Activated CD8-positive, alpha-beta memory T cell treated with anti-CD3 and anti-CD28 coated beads, Interleukin-2, amount 50 U/mL, for 24 hours (primary cell): ENCODE data around the gene TJAP1.
"Not testable (repeated sequence)": the region's sequence is repeated elsewhere in the genome, so short reads cannot be mapped to it uniquely, and the experiment has no call there.

ENCODE experiments used
- DNase-seq: peaks from one replicate; pipeline ENCODE4 v3.0.0-alpha.2; 2020; ENCODE audit errors: extremely low read depth

TJAP1 gene

DNA sequence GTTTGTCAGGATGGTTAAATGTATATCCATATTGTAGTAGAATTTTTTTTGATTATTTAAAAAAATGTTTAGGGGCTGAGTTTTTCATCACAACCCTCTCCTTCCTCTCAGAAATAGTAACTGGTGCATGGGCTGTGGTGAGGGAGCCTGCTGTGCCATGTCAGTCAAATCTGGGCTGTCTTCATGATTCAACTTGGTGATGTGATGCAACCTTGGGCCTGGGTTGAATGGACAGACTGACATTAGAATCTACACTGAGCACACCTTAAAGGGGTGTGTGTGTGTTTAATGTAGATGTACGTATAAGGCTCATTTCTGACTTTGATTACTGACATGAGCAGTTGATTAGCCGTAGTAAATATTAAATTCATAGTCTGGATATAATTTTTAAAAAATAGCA is 3.7 kb downstream of the TJAP1 start:
- DNase-seq, result no peak

DNA sequence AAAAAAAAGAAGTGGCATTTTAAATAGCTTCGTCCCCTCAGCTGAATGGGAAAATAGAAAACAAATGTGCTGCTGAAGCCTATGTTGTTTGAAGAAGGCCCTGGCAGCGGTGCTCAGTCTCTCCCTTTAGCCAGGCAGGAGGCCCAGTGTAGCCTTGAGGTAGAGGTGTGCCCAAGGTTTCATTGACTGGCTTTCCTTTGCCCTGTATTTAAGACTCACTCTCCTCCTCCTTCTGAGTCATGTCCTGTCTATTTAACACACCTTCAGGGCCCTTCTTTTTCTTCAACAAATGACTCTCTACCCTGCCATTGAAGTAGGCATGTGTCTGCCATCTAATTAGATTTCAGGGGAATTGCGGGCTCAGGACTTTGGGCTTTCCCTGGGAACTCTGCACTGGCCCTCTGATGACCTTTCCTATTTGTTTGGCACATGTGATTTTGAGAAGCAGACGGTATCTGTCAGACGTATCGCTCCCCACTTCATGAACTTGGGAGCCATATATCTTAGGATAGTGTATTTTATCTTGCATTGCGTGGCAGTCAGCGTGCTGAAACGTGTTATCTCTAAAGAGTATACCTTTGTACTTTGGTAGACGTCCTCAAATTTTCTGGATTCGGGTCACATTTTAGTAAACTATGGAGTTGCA is 4.3 kb downstream of the TJAP1 start:
- no peak for DNase-seq

DNA sequence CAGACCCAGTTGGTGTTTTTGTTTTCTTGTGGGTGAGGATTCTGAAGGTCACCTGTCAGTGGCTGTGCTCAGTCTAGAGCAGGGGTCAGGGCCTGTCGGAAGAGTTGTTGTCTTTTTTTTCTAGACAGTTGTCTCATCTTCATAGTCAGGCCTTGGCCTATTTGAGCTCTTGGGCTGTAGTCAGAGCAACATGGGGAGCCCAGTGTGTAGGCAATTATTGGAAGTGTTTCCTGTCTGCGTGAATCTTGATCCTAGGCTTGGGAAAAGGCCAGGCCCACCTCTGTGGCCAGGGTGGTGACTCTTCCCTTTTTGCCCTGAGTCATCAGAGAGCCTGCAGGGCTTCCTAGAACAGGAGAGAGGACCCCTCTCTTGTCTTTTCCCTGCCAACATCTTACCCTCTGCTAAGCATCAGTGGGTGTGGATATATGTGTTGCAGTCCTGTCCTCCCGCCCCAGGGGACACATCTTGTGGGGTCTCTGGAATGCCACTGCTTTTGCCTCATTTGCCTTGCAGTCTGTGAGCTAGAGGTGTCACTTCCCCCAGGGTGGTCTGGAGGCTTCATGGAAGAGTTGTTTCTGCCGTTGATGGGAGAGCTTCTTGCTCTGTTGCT is 11.4 kb downstream of the TJAP1 start:
- no peak for DNase-seq

DNA sequence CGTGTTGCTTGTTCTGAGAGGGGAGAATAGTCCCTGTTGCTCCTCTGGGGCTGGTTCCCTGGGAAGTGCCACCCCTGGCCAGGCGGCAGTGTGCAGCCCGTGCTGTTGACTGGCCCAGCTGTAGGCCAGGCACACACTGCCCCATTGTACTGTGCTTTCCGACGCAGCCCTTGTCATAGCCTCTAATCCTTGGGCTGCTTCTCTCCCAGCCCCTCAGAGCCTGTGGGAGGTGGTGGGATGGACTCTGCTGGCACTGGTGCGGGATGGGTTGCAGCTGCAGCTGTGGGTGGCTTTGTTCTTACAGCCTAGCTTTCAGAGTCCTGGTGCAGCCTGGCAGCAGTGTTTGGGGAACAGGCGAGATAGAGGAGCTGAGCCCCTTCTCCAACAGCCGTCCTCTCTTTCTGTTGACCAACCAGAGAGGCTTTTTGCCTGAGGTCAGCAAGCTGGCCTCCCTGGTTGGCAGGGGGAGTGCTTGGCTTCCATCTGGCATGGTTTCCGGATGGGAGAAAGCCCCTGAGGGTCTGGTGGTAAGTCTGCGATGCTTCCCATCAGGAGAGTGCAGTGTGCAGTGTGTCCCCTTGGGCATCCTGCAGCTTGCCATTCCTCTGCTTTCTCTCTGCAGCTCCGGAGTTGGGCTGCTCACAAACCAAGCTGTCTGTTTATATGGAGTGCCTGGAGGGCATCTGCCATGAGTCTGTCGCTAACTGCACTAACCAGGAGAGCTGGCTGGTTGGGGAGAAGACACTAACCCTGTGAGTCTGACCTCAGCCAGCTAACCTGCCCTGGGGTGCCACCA is 12.1 kb downstream of the TJAP1 start:
- no peak for DNase-seq

DNA sequence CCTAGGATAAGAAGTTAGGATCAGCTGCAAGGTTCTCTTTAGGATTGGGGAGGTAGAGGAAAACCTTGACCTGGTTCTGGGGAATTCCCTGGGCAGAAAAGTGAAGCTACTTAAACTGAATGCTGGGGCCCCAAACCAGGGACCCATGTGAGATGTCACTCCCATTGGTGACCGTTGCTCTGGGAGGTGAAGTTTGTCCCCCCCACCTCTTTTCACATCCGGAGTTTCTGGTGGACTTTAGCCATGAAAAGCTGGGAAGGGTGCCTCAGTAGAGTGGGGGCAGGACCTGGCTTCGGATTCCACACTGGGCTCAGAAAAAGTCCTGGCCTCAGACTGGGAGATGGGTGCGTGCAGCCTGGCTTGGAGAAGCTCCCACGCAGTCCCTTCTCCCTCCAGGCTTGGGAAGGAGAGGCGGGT is 13.2 kb downstream of the TJAP1 start:
- DNase-seq, result no peak

DNA sequence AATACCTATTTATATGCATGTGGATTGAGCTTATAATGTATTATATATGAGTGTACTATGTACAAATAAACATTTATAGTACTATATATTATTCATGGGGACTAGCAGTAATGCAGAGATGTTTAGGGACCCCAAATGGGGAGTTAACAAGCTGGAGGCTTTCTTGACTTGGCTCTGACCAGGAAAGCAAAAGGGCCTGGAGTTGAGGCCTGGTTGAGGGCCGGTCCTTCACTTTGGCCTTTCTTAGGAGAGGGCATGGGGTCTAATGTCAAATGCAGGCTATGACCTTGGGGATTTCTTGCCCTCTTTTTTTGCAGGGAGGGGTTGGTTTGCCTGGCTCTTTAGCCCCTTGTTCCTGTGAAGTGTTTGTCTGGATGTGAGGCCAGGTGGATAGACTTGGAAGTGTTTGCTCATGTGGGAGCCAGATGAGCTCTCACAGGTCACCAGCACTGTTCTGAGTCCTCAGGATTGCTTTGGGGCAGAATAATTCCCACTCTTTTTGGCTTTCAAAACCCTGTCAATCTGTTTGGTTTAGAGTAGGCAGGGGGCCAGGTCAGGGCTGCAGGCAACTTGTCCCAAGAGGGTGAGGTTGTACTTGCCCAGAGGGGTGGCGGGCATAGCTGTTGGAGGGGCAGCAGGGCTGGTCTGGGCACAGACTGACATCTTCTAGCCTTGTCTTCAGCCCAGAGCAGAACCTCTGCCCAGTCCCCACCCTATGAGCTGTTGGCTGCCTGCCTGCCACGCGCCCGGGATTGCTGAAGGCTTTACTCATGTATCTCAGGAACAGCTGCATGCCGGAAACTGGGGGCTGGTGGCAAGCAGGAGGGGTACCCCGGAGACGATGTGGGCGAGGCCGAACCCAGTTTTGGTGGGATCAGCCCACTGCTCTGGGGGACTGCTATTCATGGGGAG is 14.6 kb downstream of the TJAP1 start:
- no peak for DNase-seq

DNA sequence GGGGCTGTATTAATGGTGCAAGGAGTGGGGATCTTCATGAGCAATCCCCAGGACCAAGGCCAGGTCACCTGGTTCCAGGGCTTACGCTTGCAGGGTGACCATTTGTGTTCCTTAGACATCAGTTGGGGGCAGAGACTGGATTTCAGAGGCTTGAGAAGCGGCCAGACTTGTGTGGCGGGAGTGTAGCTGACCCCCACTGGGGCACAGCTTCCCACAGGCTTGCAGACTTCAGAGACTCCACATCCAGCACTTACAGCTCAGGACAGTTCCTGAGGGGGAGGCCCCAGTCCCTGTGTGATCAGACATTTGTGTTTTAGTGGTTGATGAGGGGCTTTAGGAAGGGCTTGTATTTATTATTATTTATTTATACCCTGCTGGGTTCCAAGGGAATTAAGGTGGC is 15.3 kb downstream of the TJAP1 start:
- no peak for DNase-seq

DNA sequence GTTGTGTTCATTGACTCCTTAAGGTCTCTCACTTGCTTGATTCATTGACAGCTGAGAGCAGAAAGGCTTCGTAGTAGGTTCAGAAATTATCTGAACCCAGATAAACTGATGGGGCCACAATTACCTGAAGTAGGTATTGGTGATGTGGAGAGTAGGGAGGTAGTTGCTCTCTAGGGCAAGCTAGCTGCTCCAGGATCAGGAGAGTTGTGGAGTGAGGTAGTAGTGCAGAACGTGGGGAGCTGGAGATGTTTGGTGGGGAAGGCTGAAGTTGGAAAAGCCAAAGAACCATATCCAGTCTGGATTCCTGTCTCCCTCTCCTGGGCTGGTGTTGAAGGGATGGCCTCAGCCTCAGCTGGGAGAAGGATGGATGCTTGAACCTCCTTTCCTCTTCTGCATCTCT is 15.9 kb downstream of the TJAP1 start:
- DNase-seq, result no peak

DNA sequence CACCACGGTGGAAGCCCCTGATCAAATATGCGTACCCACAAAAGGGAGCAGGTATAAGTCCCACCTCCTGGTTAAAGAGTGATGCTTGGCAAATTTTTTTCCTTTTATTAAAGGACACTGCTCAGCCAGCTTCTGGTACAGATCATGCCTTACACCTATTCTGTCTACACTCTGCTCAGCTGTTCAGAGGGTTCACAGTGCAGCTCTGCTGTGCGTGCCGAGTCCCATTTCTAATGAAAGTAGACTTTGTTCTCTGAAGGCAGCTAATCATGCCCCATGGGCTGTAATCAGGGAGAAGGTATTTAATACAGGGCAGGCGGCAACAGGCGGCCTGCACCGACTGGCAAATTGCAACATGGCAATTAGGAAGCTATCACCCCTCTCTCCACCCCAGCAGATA is 16.5 kb downstream of the TJAP1 start:
- DNase-seq, result no peak

DNA sequence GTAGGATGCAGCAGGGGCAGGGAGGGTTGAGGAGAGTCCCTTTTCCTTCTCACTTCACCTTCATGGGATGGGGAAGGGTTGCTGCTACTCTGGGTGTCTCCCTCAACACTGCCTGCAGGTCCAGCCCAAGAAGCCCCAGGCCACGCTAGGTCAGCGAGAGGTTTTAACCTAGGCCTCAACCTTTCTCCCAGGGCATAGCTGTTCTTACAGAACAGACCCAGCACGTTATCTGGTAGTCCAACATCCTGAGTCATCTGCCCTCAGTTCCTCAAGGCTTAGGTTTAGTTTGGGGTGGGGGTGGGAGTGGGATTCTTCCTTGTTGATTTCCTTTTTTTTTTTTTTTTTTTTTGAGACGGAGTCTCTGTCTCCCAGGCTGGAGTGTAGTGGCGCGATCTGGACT is 17.0 kb downstream of the TJAP1 start:
- no peak for DNase-seq

DNA sequence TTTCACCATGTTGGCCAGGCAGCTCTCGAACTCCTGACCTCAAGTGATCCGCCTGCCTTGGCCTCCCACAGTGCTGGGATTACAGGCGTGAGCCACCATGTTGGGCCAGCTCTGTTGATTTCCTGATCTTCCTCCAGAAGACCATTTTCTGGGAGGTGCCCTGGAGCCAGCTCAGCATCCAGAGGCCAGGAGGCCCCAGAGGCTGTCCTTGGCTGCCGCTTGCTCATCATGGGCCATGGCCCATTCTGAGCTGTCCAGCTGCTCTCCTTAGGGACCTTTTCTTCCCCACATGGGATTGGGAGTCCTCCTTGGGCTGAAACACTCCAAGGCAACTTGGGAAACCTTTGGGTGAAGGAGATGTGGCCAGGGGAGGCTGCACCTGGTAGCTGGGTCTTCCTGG is 17.4 kb downstream of the TJAP1 start:
- no peak for DNase-seq

DNA sequence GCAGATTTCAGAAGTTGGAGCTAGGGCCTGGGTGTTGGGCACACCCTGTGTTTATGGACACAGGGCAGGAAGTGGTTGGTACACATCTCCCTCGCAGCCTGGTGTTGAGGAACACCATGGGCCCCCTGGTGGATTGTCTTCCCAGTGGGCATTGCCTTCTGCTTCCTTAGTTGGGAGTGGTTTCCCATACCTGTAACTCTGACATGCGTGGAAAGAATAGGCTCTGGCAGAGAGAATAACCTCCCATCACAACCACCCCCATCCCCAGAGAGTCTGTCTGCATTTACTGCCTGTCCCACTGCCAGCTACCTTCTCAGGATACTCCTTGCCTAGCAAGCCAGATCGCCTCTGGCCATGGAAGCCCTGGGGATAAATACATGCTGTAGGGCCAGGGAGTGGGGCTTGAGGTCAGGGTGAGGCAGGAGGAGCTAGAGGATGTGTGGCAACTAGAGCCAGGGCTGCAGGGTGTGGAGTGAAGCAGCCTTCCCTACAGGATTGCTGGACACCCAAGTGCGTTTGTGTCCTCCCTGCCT is 18.1 kb downstream of the TJAP1 start:
- no peak for DNase-seq

DNA sequence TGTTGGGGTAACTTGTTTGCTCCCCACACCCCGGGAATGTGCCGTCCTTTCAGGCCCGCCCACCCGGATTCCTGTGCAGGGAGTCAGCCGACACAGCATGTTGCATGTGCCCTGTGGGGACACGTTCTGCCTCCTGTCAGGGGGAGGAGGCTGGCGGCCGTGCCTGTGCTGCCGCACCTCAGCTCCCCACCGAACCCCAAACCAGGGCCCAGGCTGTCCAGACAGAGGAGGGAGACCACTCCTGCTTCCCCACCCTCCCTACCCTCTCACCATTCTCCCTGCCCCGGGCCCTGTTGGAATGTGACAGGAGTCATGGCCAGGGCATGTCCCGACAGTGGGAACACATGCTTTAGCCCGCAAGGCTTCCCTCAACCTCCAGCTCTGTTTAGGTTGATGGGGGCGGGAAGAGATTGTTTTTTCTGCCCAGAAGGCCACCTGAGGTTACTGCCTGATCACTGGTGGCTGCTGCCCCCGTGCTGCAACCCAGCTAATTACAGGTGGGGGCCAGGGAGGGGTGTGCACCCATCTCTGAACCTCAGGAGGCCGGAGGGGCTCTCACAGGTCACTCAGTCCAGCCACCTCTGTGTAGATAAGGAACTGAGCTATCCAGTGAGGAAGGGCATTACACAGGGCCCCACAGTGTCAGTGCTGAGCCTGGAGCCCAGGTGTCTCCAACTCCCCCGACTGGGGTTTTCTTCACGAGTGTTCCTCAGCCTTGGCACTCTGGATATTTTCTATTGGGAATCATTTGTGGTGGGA is 19.2 kb downstream of the TJAP1 start:
- no peak for DNase-seq

DNA sequence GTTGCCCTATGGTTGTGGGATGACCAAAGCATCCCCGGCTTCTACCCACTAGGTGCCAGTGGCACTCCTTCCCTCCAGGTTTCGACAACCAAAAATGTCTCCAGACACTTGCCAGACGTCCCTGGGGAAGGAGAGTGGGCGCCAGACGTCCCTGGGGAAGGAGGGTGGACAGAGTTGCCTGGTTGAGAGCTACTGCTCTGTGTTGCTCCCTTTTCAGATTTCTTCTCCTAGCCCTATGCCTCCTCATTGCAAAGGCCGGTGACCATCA is 19.7 kb downstream of the TJAP1 start:
- no peak for DNase-seq

DNA sequence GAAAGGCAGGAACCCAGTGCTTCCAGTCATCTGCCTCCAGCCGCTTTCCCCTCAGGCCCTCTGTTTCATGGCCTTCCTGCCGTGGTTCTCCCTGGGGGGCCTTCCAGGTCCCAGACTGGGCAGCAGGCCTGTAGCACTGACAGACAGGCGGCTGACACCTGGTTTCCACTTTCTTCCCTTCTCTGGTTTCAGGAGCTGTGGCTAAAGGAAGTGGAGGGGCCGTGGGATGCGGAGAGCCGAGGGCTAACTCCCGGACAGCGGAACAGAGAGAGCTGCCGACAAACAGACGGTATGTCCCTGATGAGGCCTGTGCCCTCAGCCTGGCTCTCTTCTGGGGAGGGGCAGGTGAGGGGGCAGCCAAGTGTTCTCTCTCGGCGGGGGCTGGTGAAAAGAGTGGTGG is 20.3 kb downstream of the TJAP1 start:
- DNase-seq, result no peak

DNA sequence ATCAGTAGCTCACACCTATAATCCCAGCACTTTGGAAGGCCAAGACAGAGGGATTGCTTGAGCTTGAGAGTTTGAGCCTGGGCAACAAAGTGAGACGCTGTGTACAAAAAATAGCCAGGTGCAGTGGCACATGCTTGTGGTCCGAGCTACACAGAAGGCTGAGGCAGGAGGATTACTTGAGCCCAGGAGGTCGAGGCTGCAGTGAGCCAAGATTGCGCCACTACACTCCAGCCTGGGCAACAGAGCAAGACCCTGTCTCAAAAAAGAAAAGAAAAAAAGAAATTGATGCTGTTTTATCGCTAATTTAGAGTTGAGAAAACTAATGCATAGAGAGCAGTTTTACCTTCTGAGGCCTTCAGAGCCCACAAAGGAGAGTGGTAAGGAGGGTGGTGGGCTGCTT is 20.9 kb downstream of the TJAP1 start:
- DNase-seq, result not testable (repeated sequence)

DNA sequence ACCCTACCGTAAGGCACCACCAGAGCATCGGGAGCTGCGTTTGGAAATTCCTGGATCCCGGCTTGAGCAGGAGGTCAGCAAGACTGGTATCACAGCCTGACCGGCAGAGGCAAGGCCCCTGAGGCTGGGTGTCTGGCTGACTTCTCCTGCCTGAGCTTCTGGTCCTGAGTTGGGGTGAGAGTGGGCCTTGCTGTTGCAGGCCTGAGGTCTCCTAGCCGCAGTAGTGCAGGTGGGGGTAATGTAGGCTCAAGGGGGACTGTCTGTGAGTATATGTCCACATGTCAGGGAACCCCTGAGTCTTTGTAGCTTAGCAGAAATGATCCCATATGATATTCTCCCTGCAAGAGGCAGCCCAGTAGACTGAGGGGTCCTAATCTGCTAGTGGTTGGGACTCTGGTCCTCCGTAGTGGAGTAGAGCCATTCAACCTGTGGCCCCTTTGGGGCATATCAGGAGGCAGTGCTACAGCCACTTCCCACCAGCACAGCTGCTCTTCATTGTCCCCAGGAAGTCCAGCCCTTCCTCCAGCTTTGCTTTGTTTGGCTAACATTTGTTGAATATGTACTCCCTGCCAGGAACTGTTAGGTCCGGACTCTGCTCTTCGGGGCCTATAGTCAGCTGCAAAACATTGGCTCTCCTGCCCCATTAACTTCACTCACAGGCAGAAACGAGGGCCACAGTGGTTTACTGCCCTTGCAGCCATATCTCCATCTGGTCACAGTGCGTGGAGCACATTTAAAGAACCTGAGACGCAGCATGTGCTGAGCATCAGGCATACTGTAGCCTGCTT is 21.9 kb downstream of the TJAP1 start:
- no peak for DNase-seq

DNA sequence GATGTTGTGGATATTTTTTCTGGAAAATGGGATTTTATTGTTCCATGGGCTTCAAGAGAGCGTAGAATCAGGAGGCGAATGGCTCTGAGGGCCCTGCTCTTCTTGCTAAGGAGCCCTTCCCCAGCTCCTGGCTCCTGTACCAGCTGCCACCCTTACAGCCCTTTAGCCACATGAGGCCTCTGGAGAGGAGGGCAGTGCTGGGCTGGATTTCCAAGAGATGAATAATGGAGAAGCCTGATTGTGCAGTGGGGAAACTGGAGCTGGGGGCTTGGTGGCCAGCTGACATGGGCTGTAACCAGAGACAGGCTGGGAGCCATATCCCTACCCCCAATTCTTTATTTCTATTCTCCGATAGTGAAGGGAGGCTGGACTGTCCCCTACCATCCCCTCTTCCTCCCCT is 23.6 kb downstream of the TJAP1 start:
- DNase-seq, result no peak

DNA sequence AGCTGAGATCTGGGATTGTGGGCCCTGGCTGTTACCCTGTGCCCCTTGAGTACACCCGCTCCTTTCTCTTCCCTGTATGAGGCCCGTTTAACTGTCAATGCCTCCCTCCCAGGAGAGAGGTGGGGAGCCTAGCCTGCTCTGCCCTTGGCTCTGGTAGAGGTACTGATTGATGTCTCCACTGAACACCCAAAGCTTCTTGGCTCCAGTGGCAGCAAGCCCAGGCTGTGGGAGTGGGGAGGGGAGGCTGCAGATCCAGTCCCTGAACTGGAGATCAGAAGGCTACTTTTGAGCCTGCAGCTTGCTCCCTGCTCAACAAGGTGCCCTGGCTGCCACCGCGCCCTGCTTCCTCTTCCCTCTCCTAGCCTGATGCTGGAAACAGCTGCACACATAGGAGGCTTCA is 25.3 kb downstream of the TJAP1 start:
- DNase-seq, result no peak

DNA sequence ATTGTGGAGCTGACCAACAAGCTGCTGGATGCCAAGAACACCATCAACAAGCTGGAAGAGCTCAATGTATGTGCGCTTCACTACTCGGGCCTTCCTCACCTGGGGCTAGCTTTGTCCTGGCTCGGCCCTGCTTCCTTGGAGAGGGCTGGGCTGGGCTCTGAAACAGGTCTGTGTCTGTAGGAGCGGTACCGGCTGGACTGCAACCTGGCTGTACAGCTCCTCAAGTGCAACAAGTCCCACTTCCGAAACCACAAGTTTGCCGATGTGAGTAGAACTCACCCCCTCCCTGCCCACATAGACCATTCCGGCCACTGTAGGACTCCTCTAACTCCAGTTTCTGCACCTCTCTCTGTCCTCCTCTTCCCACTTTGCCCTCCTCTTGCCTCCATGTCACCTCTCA is 26.1 kb downstream of the TJAP1 start:
- DNase-seq, result no peak
